Measurements from ENCODE around the gene PPP2R5E. TPM values are rescaled to one million over a fixed set of nuclear protein-coding genes. Genes with fewer than 3 reads are reported as not detected.

The PPP2R5E gene
- total RNA-seq, 1 donor from 2014 or later: 43.7 TPM

GRCh38 chr14:63542231-63542999 lies 762 bp downstream of the PPP2R5E start:
- H3K4me3 Mint-ChIP-seq (ENCODE audit: unreplicated experiment): peak overlapping the region; percentile 91
- DNase-seq (ENCODE audit: low spot score): peak; percentile 34
- peaks cover 9% of the 10 kb centered on the region for H3K36me3 Mint-ChIP-seq (ENCODE audit: low read depth, unreplicated experiment)
- no peak for TF ChIP-seq CTCF (IDR thresholded peaks at IDR 0.05; ENCODE audit: unreplicated experiment)
- H3K27me3 Mint-ChIP-seq (ENCODE audit: unreplicated experiment): peaks cover 3% of the 10 kb centered on the region
- no peaks in the 10 kb centered on the region for H3K9me3 Mint-ChIP-seq (ENCODE audit: unreplicated experiment)
- peaks cover 15% of the 10 kb centered on the region for H3K4me1 Mint-ChIP-seq (ENCODE audit: unreplicated experiment)
- H3K27ac Mint-ChIP-seq (ENCODE audit: unreplicated experiment): peak overlapping the region; percentile 19

- peaks cover 12% of the 10 kb centered on the region for H3K36me3 Mint-ChIP-seq (ENCODE audit: low read depth, unreplicated experiment)
- no peak for TF ChIP-seq CTCF (IDR thresholded peaks at IDR 0.05; ENCODE audit: unreplicated experiment)
These were observed 7.3 kb downstream of the PPP2R5E start for GRCh38 chr14:63535918-63536317.

GRCh38 chr14:63533474-63533873 lies 9.7 kb downstream of the PPP2R5E start:
- Mint-ChIP-seq H3K27me3 (ENCODE audit: unreplicated experiment) (peaks cover 1% of the 10 kb centered on the region), H3K4me3 (ENCODE audit: unreplicated experiment) (no peak overlapping the region), H3K9me3 (ENCODE audit: unreplicated experiment) (no peaks in the 10 kb centered on the region), H3K27ac (ENCODE audit: unreplicated experiment) (no peak overlapping the region), H3K4me1 (ENCODE audit: unreplicated experiment) (no peaks in the 10 kb centered on the region), H3K36me3 (ENCODE audit: low read depth, unreplicated experiment) (peaks cover 3% of the 10 kb centered on the region)
- DNase-seq (ENCODE audit: low spot score): no peak
- TF ChIP-seq CTCF (IDR thresholded peaks at IDR 0.05; ENCODE audit: unreplicated experiment): no peak

More at GRCh38 chr14:63535918-63536317, 7.3 kb downstream of the PPP2R5E start:
- Mint-ChIP-seq H3K9me3 (ENCODE audit: unreplicated experiment) (no peaks in the 10 kb centered on the region), H3K4me3 (ENCODE audit: unreplicated experiment) (no peak overlapping the region), H3K27me3 (ENCODE audit: unreplicated experiment) (no peaks in the 10 kb centered on the region), H3K27ac (ENCODE audit: unreplicated experiment) (no peak overlapping the region), H3K4me1 (ENCODE audit: unreplicated experiment) (peaks cover 2% of the 10 kb centered on the region)
- DNase-seq (ENCODE audit: low spot score): no peak

- Mint-ChIP-seq H3K36me3 (ENCODE audit: low read depth, unreplicated experiment) (peaks cover 40% of the 10 kb centered on the region), H3K27me3 (ENCODE audit: unreplicated experiment) (peaks cover 7% of the 10 kb centered on the region), H3K27ac (ENCODE audit: unreplicated experiment) (no peak overlapping the region), H3K4me3 (ENCODE audit: unreplicated experiment) (peak overlapping the region; percentile 37), H3K4me1 (ENCODE audit: unreplicated experiment) (no peaks in the 10 kb centered on the region), H3K9me3 (ENCODE audit: unreplicated experiment) (no peaks in the 10 kb centered on the region)
- no peak for DNase-seq (ENCODE audit: low spot score)
- no peak for TF ChIP-seq CTCF (IDR thresholded peaks at IDR 0.05; ENCODE audit: unreplicated experiment)
These were observed 18.5 kb downstream of the PPP2R5E start for GRCh38 chr14:63524537-63525155.

All from endothelial cell (in vitro differentiated cells).